HG02870 (cell line): ENCODE data around the gene GPATCH11.

ENCODE experiments used
- ATAC-seq: cut with Tn5 transposase; IDR thresholded peaks from one replicate; pipeline ENCODE4 v1.9.1; 2021; ENCODE audit warnings: mild to moderate bottlenecking, moderate library complexity; ENCODE audit not compliant: unreplicated experiment

The GPATCH11 gene

GRCh38 chr2:37083873-37084794 lies at the start of gene GPATCH11, which contains the start of gene HEATR5B:
Gene GPATCH11, plus strand, starts transcription at chr2:37084518. Its CDS starts 3,864 bp downstream, at chr2:37088382.
Gene HEATR5B, minus strand, starts transcription at chr2:37084372. Its CDS starts 958 bp downstream, at chr2:37083414.
- ATAC-seq: peak; percentile 78

- ATAC-seq: no peak
Measured at GRCh38 chr2:37037771-37038170, 46.5 kb upstream of the GPATCH11 start.

- no peak for ATAC-seq
Measured at GRCh38 chr2:37039580-37039979, 44.7 kb upstream of the GPATCH11 start.

GRCh38 chr2:37052600-37053332 lies 31.6 kb upstream of the GPATCH11 start:
- ATAC-seq: no peak

GRCh38 chr2:37059841-37060240 lies 24.5 kb upstream of the GPATCH11 start:
- ATAC-seq: no peak

GRCh38 chr2:37060446-37060845 lies 23.9 kb upstream of the GPATCH11 start:
- no peak for ATAC-seq

- no peak for ATAC-seq
Measured at GRCh38 chr2:37061013-37061711, 23.2 kb upstream of the GPATCH11 start.

- ATAC-seq: no peak
Measured at GRCh38 chr2:37061776-37062175, 22.5 kb upstream of the GPATCH11 start.

GRCh38 chr2:37068686-37069085 lies 15.6 kb upstream of the GPATCH11 start:
- ATAC-seq: no peak

GRCh38 chr2:37070931-37071330 lies 13.4 kb upstream of the GPATCH11 start:
- no peak for ATAC-seq

- ATAC-seq: no peak
Measured at GRCh38 chr2:37080266-37080665, 4.1 kb upstream of the GPATCH11 start.

- no peak for ATAC-seq
Measured at GRCh38 chr2:37080689-37081088, 3.6 kb upstream of the GPATCH11 start.

GRCh38 chr2:37084797-37085196 lies 479 bp downstream of the GPATCH11 start:
- ATAC-seq: no peak

- ATAC-seq: no peak
Measured at GRCh38 chr2:37085731-37086147, 1.4 kb downstream of the GPATCH11 start.

- ATAC-seq: peak; percentile 87
Measured at GRCh38 chr2:37090019-37090477, 5.7 kb downstream of the GPATCH11 start.

GRCh38 chr2:37091873-37092272 lies 7.6 kb downstream of the GPATCH11 start:
- ATAC-seq: peak; percentile 39

GRCh38 chr2:37096568-37096967 lies 12.2 kb downstream of the GPATCH11 start:
- ATAC-seq: no peak

GRCh38 chr2:37098416-37099118 lies 14.2 kb downstream of the GPATCH11 start:
- no peak for ATAC-seq

- ATAC-seq: no peak
Measured at GRCh38 chr2:37100054-37100453, 15.7 kb downstream of the GPATCH11 start.

- ATAC-seq: no peak
Measured at GRCh38 chr2:37102588-37102987, 18.3 kb downstream of the GPATCH11 start.
